Activated CD8-positive, alpha-beta memory T cell treated with anti-CD3 and anti-CD28 coated beads, Interleukin-2, amount 50 U/mL, for 1 hour (primary cell): ENCODE measurements around the gene DYNC1H1.

Experiments
- DNase-seq: peaks from one replicate; pipeline ENCODE4 v3.0.0-alpha.2; 2020; ENCODE audit errors: extremely low read depth

DYNC1H1 gene

GRCh38 chr14:102088012-102088792 is 123.8 kb downstream of the DYNC1H1 start:
- no peak for DNase-seq

- no peak for DNase-seq
Observed at GRCh38 chr14:102089621-102090343, 125.4 kb downstream of the DYNC1H1 start.

- no peak for DNase-seq
Observed at GRCh38 chr14:102090713-102091112, 126.3 kb downstream of the DYNC1H1 start.

- DNase-seq: no peak
Observed at GRCh38 chr14:102092806-102093205, 128.4 kb downstream of the DYNC1H1 start.

- DNase-seq: no peak
Observed at GRCh38 chr14:102094101-102094500, 129.7 kb downstream of the DYNC1H1 start.

- DNase-seq: no peak
Observed at GRCh38 chr14:102095231-102095870, 131.0 kb downstream of the DYNC1H1 start.

GRCh38 chr14:102095871-102096568 is 131.6 kb downstream of the DYNC1H1 start:
- DNase-seq: no peak

- DNase-seq: no peak
Observed at GRCh38 chr14:102096569-102097188, 132.3 kb downstream of the DYNC1H1 start.

GRCh38 chr14:102097441-102098135 is 133.2 kb downstream of the DYNC1H1 start:
- DNase-seq: no peak

GRCh38 chr14:102103062-102103695 is 138.8 kb downstream of the DYNC1H1 start:
- DNase-seq: no peak

GRCh38 chr14:102105369-102105768 is 141.0 kb downstream of the DYNC1H1 start:
- no peak for DNase-seq
